GM19043 (cell line): ENCODE data around the gene PDE2A.
"Not testable (repeated sequence)": the region's sequence is repeated elsewhere in the genome, so short reads cannot be mapped to it uniquely, and the experiment has no call there.

ENCODE experiments used
- ATAC-seq: cut with Tn5 transposase; IDR thresholded peaks from one replicate; pipeline ENCODE4 v1.9.1; 2021; ENCODE audit warnings: low read depth; ENCODE audit not compliant: unreplicated experiment

PDE2A gene

GRCh38 chr11:72581067-72581466, 93.2 kb downstream of the PDE2A start:
- ATAC-seq: no peak

- no peak for ATAC-seq
Measured at GRCh38 chr11:72580642-72580950, 93.6 kb downstream of the PDE2A start.

- ATAC-seq: no peak
Measured at GRCh38 chr11:72579816-72580641, 94.2 kb downstream of the PDE2A start.

- ATAC-seq: no peak
Measured at GRCh38 chr11:72578991-72579815, 95.0 kb downstream of the PDE2A start.

GRCh38 chr11:72578566-72578965, 95.7 kb downstream of the PDE2A start:
- no peak for ATAC-seq

GRCh38 chr11:72578051-72578450, 96.2 kb downstream of the PDE2A start:
- ATAC-seq: no peak

GRCh38 chr11:72577271-72577721, 96.9 kb downstream of the PDE2A start:
- ATAC-seq: no peak

GRCh38 chr11:72576661-72577060, 97.6 kb downstream of the PDE2A start:
- no peak for ATAC-seq

GRCh38 chr11:72576243-72576595, 98.0 kb downstream of the PDE2A start:
- no peak for ATAC-seq

GRCh38 chr11:72575533-72576242, 98.5 kb downstream of the PDE2A start:
- no peak for ATAC-seq

GRCh38 chr11:72574548-72575460, 99.4 kb downstream of the PDE2A start:
- ATAC-seq: no peak

GRCh38 chr11:72573855-72574445, 100.3 kb downstream of the PDE2A start:
- no peak for ATAC-seq

- no peak for ATAC-seq
Measured at GRCh38 chr11:72573072-72573854, 101.0 kb downstream of the PDE2A start.

- ATAC-seq: not testable (repeated sequence)
Measured at GRCh38 chr11:72572540-72572939, 101.7 kb downstream of the PDE2A start.

- no peak for ATAC-seq
Measured at GRCh38 chr11:72570893-72571661, 103.1 kb downstream of the PDE2A start.

GRCh38 chr11:72569966-72570892, 104.0 kb downstream of the PDE2A start:
- no peak for ATAC-seq

GRCh38 chr11:72568861-72569260, 105.4 kb downstream of the PDE2A start:
- ATAC-seq: no peak
